GM23248 (cell line): ENCODE data around the gene GSG1L. TPM values are rescaled to one million over a fixed set of nuclear protein-coding genes. Genes with fewer than 3 reads are reported as not detected.

Experiments
- DNase-seq: peaks from one replicate; pipeline ENCODE4 v3.0.0-alpha.2; 2015
- H2AFZ ChIP-seq: fragments of 200-600 bp; sonication (generic); 2 replicates; pipeline ENCODE4 v1.6.1; 2016; ENCODE audit warnings: antibody characterized with exemption
- H3F3A ChIP-seq: fragments of 200-600 bp; sonication (generic); 2 replicates; pipeline ENCODE4 v1.6.1; 2016; ENCODE audit warnings: mild to moderate bottlenecking, antibody characterized with exemption, mixed run types; ENCODE audit not compliant: insufficient read depth
- H3K27ac ChIP-seq: fragments of 200-600 bp; sonication (generic); 2 replicates; pipeline ENCODE4 v1.5.1; 2016; ENCODE audit warnings: mild to moderate bottlenecking
- H3K27me3 ChIP-seq: fragments of 200-600 bp; sonication (generic); replicated peaks from 2 replicates; pipeline ENCODE4 v1.6.1; 2016; ENCODE audit warnings: mild to moderate bottlenecking; ENCODE audit not compliant: insufficient read depth
- H3K36me3 ChIP-seq: fragments of 200-600 bp; sonication (generic); 2 replicates; pipeline ENCODE4 v1.6.1; 2016; ENCODE audit warnings: low read depth, mild to moderate bottlenecking
- H3K4me1 ChIP-seq: fragments of 200-600 bp; sonication (generic); 2 replicates; pipeline ENCODE4 v1.6.1; 2016; ENCODE audit warnings: mild to moderate bottlenecking; ENCODE audit not compliant: insufficient read depth
- H3K4me2 ChIP-seq: fragments of 200-600 bp; sonication (generic); one replicate; pipeline ENCODE4 v1.6.1; 2016; ENCODE audit warnings: mild to moderate bottlenecking; ENCODE audit not compliant: unreplicated experiment
- H3K4me3 ChIP-seq: fragments of 200-600 bp; sonication (generic); 2 replicates; pipeline ENCODE4 v1.5.1; 2016; ENCODE audit warnings: mild to moderate bottlenecking
- H3K79me2 ChIP-seq: fragments of 200-600 bp; sonication (generic); 2 replicates; pipeline ENCODE4 v1.6.1; 2016; ENCODE audit warnings: mild to moderate bottlenecking; ENCODE audit not compliant: insufficient read depth
- H3K9ac ChIP-seq: fragments of 200-600 bp; sonication (generic); 2 replicates; pipeline ENCODE4 v1.6.1; 2016; ENCODE audit warnings: mild to moderate bottlenecking
- H3K9me2 ChIP-seq: fragments of 200-600 bp; sonication (generic); 2 replicates; pipeline ENCODE4 v1.6.1; 2016; ENCODE audit warnings: mixed run types, mild to moderate bottlenecking, moderate library complexity; ENCODE audit not compliant: insufficient read depth
- H3K9me3 ChIP-seq: fragments of 200-600 bp; sonication (generic); one replicate; pipeline ENCODE4 v1.6.1; 2017; ENCODE audit warnings: low read depth
- H4K20me1 ChIP-seq: fragments of 200-600 bp; sonication (generic); 2 replicates; pipeline ENCODE4 v1.6.0; 2016; ENCODE audit not compliant: insufficient read depth
- EZH2 ChIP-seq: fragments of 200-600 bp; sonication (generic); IDR thresholded peaks from 2 replicates; pipeline ENCODE4 v1.6.1; 2018; ENCODE audit warnings: antibody characterized with exemption, mild to moderate bottlenecking; ENCODE audit not compliant: insufficient read depth, poor library complexity, severe bottlenecking
- EZH2phosphoT487 ChIP-seq: fragments of 200-600 bp; sonication (generic); IDR thresholded peaks from 2 replicates; pipeline ENCODE4 v1.6.1; 2018; ENCODE audit warnings: antibody characterized with exemption, moderate library complexity, mild to moderate bottlenecking, low read depth; ENCODE audit not compliant: insufficient read depth
- WGBS, 2 experiments: methylation state at CpG; one replicate each; pipeline ENCODE4 v1.1.6; 2015 to 2017; ENCODE audit warnings: low lambda C conversion rate in 2 of 2, low coverage in 1 of 2; ENCODE audit errors: missing lambda C conversion rate in 2 of 2; 5-methylcytosine and 5-hydroxymethylcytosine counted together
- in situ Hi-C: fragments of 300-500 bp; cut with MboI; formaldehyde crosslinking; loops from 2 replicates; pipeline ENCODE4 v1.15.0; 2020
- polyA plus RNA-seq: library from polyadenylated mRNA; unstranded; fragments of >200 nt; fragmentation: Nextera tagmentation; extraction: Ambion mirVana; gene quantifications from 2 replicates; pipeline ENCODE4 v1.2.1, GENCODE V29; 2016
- total RNA-seq: library from RNA; depleted of rRNA; stranded (reverse); fragments of >200 nt; shearing (Covaris generic); gene quantifications from 2 replicates; pipeline ENCODE4 v1.2.3, GENCODE V29; 2014

The GSG1L gene
- total and polyA plus RNA-seq, 2 experiments from 2014 or later, result not detected

- Histone ChIP-seq H3K4me1 (no peaks in the 10 kb centered on the region), H3K9me2 (no peaks in the 10 kb centered on the region), H4K20me1 (no peaks in the 10 kb centered on the region), H3K27me3 (0 out of 2 replicates have a peak, but pooled peaks cover 3% of the 10 kb centered on the region), H3F3A (no peaks in the 10 kb centered on the region), H3K79me2 (no peaks in the 10 kb centered on the region), H3K9ac (no peak overlapping the region), H3K9me3 (no peaks in the 10 kb centered on the region), H3K4me3 (no peak overlapping the region), H3K27ac (no peak overlapping the region), H2AFZ (no peak overlapping the region), H3K4me2 (no peak overlapping the region), H3K36me3 (no peaks in the 10 kb centered on the region)
- in situ Hi-C loops, result no loop called here
- no peak for DNase-seq
- no peak for TF ChIP-seq EZH2phosphoT487
- TF ChIP-seq EZH2, result no peak
- WGBS, 2 experiments, result 33 to 40% methylated on average over 3 of the region's 3 CpGs
These were observed 251.6 kb downstream of the GSG1L start for GRCh38 chr16:27811881-27812280.

- Histone ChIP-seq H4K20me1 (no peaks in the 10 kb centered on the region), H2AFZ (no peak overlapping the region), H3K9me3 (no peaks in the 10 kb centered on the region), H3K27me3 (peaks cover 9% of the 10 kb centered on the region), H3K4me2 (no peak overlapping the region), H3K27ac (no peak overlapping the region), H3K36me3 (no peaks in the 10 kb centered on the region), H3K79me2 (no peaks in the 10 kb centered on the region), H3F3A (no peaks in the 10 kb centered on the region), H3K9me2 (no peaks in the 10 kb centered on the region), H3K9ac (no peak overlapping the region), H3K4me1 (no peaks in the 10 kb centered on the region), H3K4me3 (no peak overlapping the region)
- WGBS, 2 experiments, result 42 to 46% methylated on average over 5 of the region's 5 CpGs
- TF ChIP-seq EZH2phosphoT487 (no peak), EZH2 (no peak)
- in situ Hi-C loops, result no loop called here
- no peak for DNase-seq
These were observed 256.5 kb downstream of the GSG1L start for GRCh38 chr16:27806986-27807385.

GRCh38 chr16:27806388-27806787, 257.1 kb downstream of the GSG1L start:
- no peak overlapping the region for H2AFZ ChIP-seq
- no peak overlapping the region for H3K9ac ChIP-seq
- no peak overlapping the region for H3K4me3 ChIP-seq
- H3K27ac ChIP-seq, result no peak overlapping the region
- H3K4me2 ChIP-seq, result no peak overlapping the region
- H3K9me3 ChIP-seq, result no peaks in the 10 kb centered on the region
- H3K9me2 ChIP-seq, result no peaks in the 10 kb centered on the region
- H3K27me3 ChIP-seq, result peaks cover 15% of the 10 kb centered on the region
- no peaks in the 10 kb centered on the region for H3K36me3 ChIP-seq
- H4K20me1 ChIP-seq, result no peaks in the 10 kb centered on the region
- H3K79me2 ChIP-seq, result no peaks in the 10 kb centered on the region
- DNase-seq, result no peak
- in situ Hi-C loops, result no loop called here
- no peaks in the 10 kb centered on the region for H3F3A ChIP-seq
- TF ChIP-seq EZH2 (no peak), EZH2phosphoT487 (no peak)
- no peaks in the 10 kb centered on the region for H3K4me1 ChIP-seq

- H3F3A ChIP-seq, result no peaks in the 10 kb centered on the region
- H3K9me3 ChIP-seq, result no peaks in the 10 kb centered on the region
- no peak overlapping the region for H3K4me3 ChIP-seq
- no peaks in the 10 kb centered on the region for H3K36me3 ChIP-seq
- H2AFZ ChIP-seq, result no peak overlapping the region
- no peaks in the 10 kb centered on the region for H3K79me2 ChIP-seq
- H3K27ac ChIP-seq, result no peak overlapping the region
- H3K27me3 ChIP-seq, result peaks cover 20% of the 10 kb centered on the region
- H3K9ac ChIP-seq, result no peak overlapping the region
- 50 to 74% methylated on average over 3 to 5 of the region's 5 CpGs for WGBS, 2 experiments
- H3K4me2 ChIP-seq, result no peak overlapping the region
- H3K4me1 ChIP-seq, result no peaks in the 10 kb centered on the region
- no peak for TF ChIP-seq EZH2
- TF ChIP-seq EZH2phosphoT487, result no peak
- no peak for DNase-seq
- H3K9me2 ChIP-seq, result no peaks in the 10 kb centered on the region
- no peaks in the 10 kb centered on the region for H4K20me1 ChIP-seq
- in situ Hi-C loops, result no loop called here
These were observed 257.6 kb downstream of the GSG1L start for GRCh38 chr16:27805828-27806351.
